Lung (tissue), 12 donors: ENCODE results near the gene FOXP1. TPM values are rescaled to one million over a fixed set of nuclear protein-coding genes. Genes with fewer than 3 reads are reported as not detected.
A peak's percentile ranks its signal among the peaks of the same experiment; 100 is the strongest.

ENCODE experiments used
- ATAC-seq: fragments of 200-7000 bp; cut with Tn5 transposase; one replicate; pipeline ENCODE4 v1.9.1; 2020; ENCODE audit warnings: moderate number of reproducible peaks; ENCODE audit not compliant: insufficient read depth, low FRiP score
- DNase-seq, 3 donors: peaks; one replicate each; pipeline ENCODE4 v3.0.0-alpha.2; 2013 to 2017
- H3K27ac ChIP-seq, 2 donors: one replicate each; pipeline ENCODE4 v1.5.1; 2013; ENCODE audit warnings: mild to moderate bottlenecking in 2 of 2, moderate library complexity in 2 of 2, control low read depth in 1 of 2, inconsistent platforms in 1 of 2, low read depth in 1 of 2, low read length in 1 of 2
- H3K27me3 ChIP-seq, 3 donors: one replicate each; pipeline ENCODE4 v1.5.1; 2013; ENCODE audit warnings: low read length in 2 of 3; ENCODE audit not compliant: control insufficient read depth in 3 of 3, insufficient read depth in 3 of 3
- H3K36me3 ChIP-seq, 4 donors: one replicate each; pipeline ENCODE4 v1.5.1; 2013; ENCODE audit warnings: low read length in 4 of 4, mild to moderate bottlenecking in 1 of 4, moderate library complexity in 1 of 4; ENCODE audit not compliant: control insufficient read depth in 4 of 4, insufficient read depth in 4 of 4
- H3K4me1 ChIP-seq, 5 donors: one replicate each; pipeline ENCODE4 v1.5.1; 2013; ENCODE audit warnings: low read length in 5 of 5, mild to moderate bottlenecking in 2 of 5, moderate library complexity in 1 of 5; ENCODE audit not compliant: control insufficient read depth in 5 of 5, insufficient read depth in 5 of 5
- H3K4me3 ChIP-seq: one replicate; pipeline ENCODE4 v1.5.1; 2013; ENCODE audit warnings: mild to moderate bottlenecking, control low read depth, moderate library complexity
- H3K9ac ChIP-seq, 2 donors: one replicate each; pipeline ENCODE4 v1.5.1; 2013; ENCODE audit warnings: low read length in 2 of 2, control low read depth in 1 of 2; ENCODE audit not compliant: insufficient read depth in 1 of 2
- H3K9me3 ChIP-seq, 4 donors: one replicate each; pipeline ENCODE4 v1.5.1; 2013; ENCODE audit warnings: low read length in 3 of 4, mild to moderate bottlenecking in 1 of 4, moderate library complexity in 1 of 4; ENCODE audit not compliant: control insufficient read depth in 4 of 4, insufficient read depth in 3 of 4
- WGBS, 2 donors: extraction: QIAGEN DNeasy Blood & Tissue Kit; methylation state at CpG; one replicate each; pipeline ENCODE4 v1.1.7; 2013; 5-methylcytosine and 5-hydroxymethylcytosine counted together
- polyA plus RNA-seq, 2 donors: library from polyadenylated mRNA; stranded (reverse); fragments of 200-250 nt; gene quantifications; one replicate each; pipeline ENCODE4 v1.2.1, GENCODE V29; 2013
- total RNA-seq, 2 donors: library from RNA; depleted of rRNA in 1 of 2; stranded (reverse); fragments of >200 nt in 1 of 2; gene quantifications; one replicate each; pipeline ENCODE4 v1.2.1, GENCODE V29; 2014 to 2021
- TF ChIP-seq, protein P1 (sequence below): IDR thresholded peaks from 2 replicates; pipeline ENCODE4 v1.5.1; 2012; ENCODE audit warnings: mild to moderate bottlenecking; ENCODE audit errors: control extremely low read depth, extremely low read depth
- donor health status: control.
- donor health status: control.
- donor health status: Bipolar disorder and iron deficiency.
- donor health status: healthy.
- donor health status: DM: yes; HTN: yes; CAD: no.

The FOXP1 gene
- total and polyA plus RNA-seq, 4 donors, result 13.8 to 287 (median 73.9) TPM

DNA sequence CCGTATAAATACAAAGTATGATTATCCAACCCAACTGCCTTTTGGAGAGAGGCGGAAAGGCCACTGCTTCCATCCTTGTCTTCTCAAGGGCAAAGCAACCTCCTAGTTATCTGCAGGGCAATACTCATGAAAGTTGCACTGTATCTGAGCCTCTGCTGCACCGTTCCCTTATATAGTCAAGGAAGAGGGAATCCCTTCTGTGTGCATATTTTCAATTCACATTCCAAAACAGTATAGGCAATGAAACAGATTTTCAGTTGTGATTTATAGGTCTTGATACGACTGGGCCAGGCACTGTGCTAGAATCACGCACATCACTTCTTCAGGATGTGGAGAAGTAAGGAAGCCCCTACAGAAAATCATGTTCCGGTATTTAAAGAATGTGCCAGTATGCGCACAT, 455.7 kb downstream of the FOXP1 start:
- H3K4me3 ChIP-seq, result no peak overlapping the region

DNA sequence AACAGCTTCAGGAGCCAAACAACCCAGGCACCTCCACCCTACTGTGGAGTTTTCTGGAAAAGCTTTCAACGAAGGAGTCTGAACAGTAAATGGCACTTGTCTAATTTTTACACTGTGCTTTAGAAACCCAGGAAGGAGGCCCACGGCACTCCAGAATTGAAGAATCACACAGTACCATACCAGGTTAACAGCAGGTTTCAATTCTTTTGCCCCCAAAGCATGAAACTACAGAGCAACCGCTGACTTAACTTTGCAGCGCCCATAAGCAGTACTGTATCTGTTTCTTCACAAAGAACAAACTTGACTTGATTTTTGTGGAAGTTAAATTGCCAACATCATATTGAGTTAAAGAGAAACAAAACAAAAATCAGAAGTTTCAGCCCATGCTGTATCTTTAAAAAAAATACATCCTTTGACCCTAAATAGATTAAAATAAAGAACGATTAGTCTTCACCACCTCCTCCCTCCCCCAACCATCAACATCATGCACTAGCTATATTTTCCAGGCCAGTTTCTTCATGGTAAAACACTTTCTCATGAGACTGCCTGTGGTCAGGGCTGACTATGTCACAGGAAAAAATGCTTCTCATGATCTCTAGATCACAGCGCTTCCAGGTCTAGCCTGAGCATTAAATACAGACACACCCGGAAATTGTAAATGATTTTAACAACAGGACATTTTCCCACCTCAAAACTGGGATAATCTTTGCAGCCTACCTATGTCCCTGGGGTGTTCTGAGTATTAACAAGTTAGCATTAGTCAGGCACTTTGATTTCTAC, 456.3 kb downstream of the FOXP1 start:
- peak in 2 of 3 donors; percentile 54 to 59 for DNase-seq
- Histone ChIP-seq H3K27ac (peak overlapping the region; percentile 30 to 96), H3K4me3 (no peak overlapping the region), H3K9me3 (no peaks in the 10 kb centered on the region), H3K27me3 (no peaks in the 10 kb centered on the region), H3K36me3 (no peaks in the 10 kb centered on the region), H3K4me1 (peaks cover 8 to 43% (median 29%) of the 10 kb centered on the region in 5 donors), H3K9ac (peak overlapping the region in 1 of 2 donors; percentile 43)
- TF ChIP-seq, protein P1, sequence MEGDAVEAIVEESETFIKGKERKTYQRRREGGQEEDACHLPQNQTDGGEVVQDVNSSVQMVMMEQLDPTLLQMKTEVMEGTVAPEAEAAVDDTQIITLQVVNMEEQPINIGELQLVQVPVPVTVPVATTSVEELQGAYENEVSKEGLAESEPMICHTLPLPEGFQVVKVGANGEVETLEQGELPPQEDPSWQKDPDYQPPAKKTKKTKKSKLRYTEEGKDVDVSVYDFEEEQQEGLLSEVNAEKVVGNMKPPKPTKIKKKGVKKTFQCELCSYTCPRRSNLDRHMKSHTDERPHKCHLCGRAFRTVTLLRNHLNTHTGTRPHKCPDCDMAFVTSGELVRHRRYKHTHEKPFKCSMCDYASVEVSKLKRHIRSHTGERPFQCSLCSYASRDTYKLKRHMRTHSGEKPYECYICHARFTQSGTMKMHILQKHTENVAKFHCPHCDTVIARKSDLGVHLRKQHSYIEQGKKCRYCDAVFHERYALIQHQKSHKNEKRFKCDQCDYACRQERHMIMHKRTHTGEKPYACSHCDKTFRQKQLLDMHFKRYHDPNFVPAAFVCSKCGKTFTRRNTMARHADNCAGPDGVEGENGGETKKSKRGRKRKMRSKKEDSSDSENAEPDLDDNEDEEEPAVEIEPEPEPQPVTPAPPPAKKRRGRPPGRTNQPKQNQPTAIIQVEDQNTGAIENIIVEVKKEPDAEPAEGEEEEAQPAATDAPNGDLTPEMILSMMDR, result no peak
- ATAC-seq, result no peak
- WGBS, 2 donors, result 31 to 46% methylated on average over 7 of the region's 7 CpGs

More for the DNA sequence above, 455.7 kb downstream of the FOXP1 start:
- TF ChIP-seq, protein P1, result no peak
- ATAC-seq (no peak), DNase-seq (peak in 1 of 3 donors; percentile 36)
- 57 to 76% methylated on average over 7 of the region's 7 CpGs for WGBS, 2 donors
- Histone ChIP-seq H3K4me1 (peaks cover 9 to 49% (median 29%) of the 10 kb centered on the region in 5 donors), H3K9ac (peak overlapping the region in 1 of 2 donors; percentile 43), H3K36me3 (no peaks in the 10 kb centered on the region), H3K9me3 (no peaks in the 10 kb centered on the region), H3K27me3 (no peaks in the 10 kb centered on the region), H3K27ac (peak overlapping the region; percentile 30 to 96)

- Histone ChIP-seq H3K9ac (no peak overlapping the region), H3K9me3 (no peaks in the 10 kb centered on the region), H3K4me1 (peaks cover 0 to 28% (median 17%) of the 10 kb centered on the region in 5 donors), H3K4me3 (no peak overlapping the region), H3K27me3 (no peaks in the 10 kb centered on the region), H3K27ac (no peak overlapping the region), H3K36me3 (no peaks in the 10 kb centered on the region)
- DNase-seq, result no peak
- TF ChIP-seq, protein P1, result no peak
- no peak for ATAC-seq
- 95 to 97% methylated on average over 1 of the region's 1 CpG for WGBS, 2 donors
Observed at GRCh38 chr3:71125738-71126137, 457.8 kb downstream of the FOXP1 start.
